GM21717 (cell line): ENCODE data around the gene EHF.
"Not testable (repeated sequence)": the region's sequence is repeated elsewhere in the genome, so short reads cannot be mapped to it uniquely, and the experiment has no call there.

Source experiments
- ATAC-seq: cut with Tn5 transposase; IDR thresholded peaks from one replicate; pipeline ENCODE4 v1.9.1; 2021; ENCODE audit warnings: mild to moderate bottlenecking, moderate library complexity; ENCODE audit not compliant: unreplicated experiment

The EHF gene

DNA sequence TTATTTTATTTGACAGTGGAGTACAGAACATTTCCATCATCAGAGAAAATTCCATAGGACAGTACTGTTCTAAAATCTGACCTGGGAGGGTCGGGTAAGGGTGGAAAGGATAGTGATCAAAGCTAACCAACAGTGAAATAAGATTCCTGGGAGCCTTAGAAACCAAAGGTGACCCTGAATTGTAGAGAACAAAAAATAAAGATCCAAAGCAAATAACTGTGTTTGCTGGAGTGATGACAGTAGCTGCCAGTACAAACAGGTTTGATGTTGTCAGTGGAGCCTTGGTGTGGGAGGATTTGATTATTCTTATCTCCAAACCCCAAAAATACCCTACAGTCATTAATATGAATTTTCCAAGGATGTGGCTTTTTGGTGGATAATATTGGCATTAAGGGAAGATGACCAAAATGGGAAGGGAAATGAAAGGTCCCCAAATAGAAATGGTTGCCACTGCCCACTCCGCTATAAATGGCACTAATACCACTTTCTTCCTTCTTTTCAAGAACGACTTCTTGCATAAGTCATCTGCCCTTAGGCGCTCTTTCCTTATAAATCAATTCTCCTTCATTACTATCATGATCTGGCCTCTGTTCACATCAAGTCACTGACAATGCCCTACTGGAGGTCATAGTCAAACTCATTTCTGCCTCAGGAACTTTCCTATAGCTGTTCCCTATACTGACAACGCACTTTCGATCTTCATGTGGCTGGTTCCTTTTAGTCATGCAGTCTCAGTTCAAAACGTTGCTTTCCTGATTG is 44.4 kb downstream of the EHF start:
- no peak for ATAC-seq

DNA sequence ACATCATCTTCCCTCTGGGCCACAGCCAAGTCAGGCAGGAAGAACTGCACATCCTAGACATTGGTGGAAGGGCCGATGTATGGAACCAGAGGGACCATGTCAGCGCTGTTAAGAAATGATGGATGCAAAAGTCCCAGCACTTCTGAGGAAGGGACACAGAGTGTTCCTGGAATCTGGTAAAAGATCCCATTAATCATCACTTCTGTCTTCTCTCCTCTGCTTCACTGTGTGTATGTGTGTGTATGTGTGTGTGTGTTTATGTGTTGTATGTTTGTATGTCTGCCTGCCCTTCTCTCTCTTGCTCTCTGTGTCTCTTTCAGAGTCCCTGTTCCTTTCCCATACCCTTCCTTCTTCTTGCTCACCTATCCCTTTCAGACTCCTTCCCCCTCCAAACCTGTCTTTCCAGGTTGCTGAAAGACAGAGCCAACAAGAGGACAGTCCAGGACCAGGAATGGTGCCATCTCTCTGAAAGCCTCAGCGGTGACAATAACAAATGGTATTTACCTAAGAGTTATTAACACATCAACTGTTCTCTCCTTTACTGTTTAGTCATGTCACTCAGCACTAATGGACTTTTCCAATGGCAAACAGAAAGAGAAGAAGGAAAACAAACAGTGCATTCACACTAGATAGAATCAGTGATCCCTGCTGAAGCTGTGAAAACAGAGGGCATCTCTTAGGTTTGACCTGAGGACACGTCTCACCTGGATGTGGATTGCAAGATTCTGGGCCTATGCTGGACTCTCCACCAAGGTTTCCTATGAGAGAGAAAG is 47.1 kb downstream of the EHF start:
- ATAC-seq, result no peak

DNA sequence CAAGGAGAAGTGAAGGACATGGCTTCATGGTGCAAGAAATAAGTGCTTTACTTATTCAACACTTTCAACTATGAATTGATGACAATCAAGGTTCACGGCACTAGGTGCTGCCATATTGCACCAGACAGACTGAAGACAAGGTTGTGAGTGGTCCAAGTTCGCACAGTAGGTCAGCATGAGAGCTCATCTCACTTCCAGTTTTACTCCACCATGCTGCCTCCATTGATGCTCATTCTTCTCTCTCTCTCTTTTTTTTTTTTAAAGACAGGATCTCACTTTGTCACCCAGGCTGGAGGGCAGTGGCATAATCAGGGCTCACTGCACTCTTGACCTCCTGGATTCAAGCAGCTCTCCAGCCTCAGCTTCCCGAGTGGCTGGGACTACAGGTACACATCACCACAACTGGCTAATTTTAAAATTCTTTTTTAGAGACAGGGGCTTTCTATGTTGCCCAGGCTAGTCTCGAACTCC is 47.7 kb downstream of the EHF start:
- ATAC-seq, result no peak

DNA sequence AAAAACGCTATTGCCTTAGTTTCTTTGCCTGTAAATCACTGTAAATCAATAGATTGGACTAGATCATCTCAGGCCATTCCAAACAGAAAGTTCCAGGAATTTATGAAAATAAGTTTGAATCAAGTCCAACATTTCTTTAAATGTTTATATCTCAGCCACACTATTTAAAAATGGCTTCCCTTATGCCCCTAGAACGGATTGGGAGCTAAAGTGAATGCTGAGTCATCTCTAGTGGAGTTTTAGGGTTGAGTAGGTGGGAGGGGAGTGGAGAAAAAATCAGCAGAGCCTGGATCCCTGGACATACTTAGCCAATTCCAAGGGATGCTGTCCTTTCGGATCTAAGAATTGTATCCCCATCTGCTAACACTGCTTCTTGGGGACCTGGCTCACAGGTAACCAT is 48.6 kb downstream of the EHF start:
- ATAC-seq, result no peak

DNA sequence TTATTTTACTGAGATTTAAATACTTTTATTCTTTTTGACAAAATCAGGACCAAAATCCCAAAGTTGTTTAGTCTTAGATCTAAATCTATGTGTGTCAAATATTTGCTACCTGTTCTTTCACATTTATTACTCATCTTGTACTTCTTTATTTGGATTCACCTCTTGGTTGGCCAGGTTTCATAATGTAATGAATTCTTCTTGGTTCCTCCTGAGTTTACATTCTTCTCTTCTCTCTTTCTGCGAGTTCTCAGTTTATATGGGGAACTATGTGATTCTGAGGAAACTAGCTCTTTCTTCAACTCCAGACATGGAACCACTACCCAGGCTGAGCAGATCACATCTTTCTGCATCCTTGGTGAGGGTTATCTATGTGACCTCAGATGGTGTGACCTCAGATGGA is 50.2 kb downstream of the EHF start:
- no peak for ATAC-seq

DNA sequence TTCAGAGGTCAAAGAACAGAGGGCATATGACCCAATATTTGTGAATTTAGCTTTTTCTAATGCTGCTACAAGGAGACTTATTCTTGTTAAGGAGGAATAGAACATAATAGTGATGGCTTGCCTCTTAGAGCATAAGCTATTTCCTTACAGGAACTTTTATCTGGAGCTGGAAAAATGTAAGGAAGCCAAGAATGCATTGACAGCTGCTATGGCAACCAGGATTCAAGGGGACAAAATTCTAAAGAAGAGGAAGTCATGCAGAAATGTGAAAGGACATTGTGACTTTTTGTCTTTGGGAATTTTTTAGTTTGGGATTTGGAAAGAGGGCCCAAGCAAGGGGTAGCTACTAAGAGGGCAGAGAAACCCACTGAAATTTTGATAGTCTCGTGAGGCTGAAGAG is 51.1 kb downstream of the EHF start:
- no peak for ATAC-seq

DNA sequence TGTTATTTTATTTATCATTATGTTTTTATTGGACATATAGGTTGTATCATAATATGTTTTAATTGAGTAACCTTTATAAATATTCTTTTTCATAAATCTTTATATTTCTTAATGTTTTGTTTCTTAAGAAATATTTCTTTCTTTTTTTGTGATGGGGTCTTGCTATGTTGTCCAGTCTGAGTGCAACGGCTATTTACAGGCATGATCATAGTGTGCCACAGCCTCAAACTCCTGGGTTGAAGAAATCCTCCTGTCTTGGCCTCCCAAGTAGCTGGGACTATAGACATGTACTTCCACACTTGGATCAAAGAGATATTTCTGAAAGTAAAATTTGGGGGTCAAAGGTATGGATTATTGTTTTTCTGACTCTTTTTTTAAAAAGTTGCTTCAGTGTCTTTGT is 53.1 kb downstream of the EHF start:
- ATAC-seq, result no peak

DNA sequence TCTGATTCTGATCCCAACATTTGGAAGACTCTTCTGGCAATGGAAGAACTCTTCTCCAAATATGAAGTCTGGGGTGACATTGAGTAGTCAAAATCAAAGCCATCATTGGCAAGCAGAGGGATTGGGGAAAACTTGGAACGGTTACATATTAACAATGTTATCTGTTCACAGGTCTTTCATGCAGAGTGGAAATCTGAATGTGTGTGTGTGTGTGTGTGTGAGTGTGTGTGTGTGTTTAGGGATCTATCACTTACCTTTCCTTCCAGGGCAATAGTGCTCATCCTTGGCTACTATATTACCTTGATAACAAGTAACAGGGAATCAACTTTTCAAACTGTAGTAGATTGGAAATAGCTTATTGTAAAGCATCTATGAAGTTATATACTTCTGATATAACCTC is 55.3 kb downstream of the EHF start:
- ATAC-seq, result no peak

DNA sequence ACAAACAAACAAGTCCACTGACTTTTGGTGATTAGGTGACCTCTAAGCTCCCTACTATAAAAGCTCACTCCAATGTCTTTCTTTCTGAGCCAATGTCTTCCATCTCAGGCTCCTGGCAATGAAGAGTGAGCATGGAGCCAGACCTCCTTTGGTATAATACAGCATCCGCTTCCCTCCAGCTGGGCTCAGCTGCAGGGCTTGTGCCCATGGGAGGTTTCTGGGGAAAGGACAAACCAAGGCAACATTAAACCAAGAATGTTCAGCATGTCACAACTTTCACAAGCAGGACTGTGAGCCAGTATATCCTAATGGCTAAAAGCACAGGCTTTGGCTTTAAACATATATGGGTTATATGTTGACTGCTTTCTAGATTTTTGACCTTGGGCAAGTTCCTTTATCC is 58.8 kb downstream of the EHF start:
- ATAC-seq, result no peak

DNA sequence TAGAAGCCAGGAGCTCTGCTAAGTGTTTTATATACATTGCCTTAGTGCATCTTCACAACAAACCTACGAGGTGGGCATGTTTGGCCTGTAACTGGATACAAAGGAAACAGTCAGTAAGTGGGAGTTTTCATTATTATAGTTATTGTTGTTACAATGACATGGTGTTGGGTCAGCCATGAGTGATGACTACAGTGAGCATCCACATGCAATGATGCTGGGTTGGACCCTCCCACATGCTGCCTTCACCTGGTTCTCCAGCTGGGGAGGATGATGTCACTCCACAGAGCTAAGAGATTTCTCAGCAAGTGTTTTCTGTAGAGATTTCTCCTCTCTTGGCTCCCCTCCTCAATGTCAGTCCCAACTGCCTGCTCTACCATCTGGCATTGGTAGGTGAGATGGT is 59.3 kb downstream of the EHF start:
- ATAC-seq, result no peak

DNA sequence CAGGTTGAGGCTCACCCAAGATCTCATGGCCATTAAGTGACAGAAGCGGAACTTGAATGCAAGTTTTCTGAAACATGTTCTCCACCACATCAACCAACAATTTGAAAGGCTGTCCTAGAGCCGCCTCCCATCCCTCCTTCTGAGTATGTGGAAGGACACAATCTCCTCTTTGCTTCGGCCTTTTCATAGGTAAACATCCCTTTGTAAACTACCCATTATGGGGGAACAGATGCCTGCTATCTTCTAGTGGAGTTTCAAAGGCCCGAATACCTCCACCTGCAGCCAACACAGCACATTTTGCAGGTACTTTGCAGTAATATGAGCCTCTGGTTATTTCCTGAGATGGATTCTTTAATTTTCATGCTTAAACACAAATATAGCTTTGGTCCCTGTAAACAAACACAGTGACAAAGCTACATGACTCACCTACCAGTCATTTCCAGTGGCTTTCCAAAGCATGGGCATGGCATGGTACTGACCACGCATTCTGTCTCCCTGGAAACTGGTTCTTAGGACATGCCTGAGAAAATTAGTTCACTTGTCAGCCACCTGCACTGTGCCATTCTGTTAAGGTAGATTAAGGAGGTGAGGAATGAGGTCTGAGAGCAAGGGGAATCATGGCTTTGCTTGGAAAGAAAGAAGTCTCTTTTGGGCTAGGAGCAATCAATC is 60.2 kb downstream of the EHF start:
- ATAC-seq, result no peak

DNA sequence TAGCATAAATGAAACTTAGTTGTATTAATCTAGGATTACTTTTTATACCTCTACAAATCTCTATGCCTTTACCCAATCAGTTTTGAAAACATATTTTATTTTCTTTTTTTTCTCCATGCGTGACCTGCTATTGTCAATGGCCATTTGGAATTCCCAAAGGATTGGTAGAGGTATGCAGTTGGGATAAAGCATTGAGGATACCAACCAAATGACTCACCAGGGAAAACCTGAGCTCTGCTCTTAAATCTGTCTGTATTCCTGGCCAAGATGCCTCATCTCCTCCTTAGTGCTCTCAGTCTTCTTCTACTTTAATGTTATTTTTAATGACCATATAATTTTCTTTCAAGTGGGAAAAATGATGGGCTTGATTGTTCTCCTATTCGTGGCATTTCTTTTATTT is 61.9 kb downstream of the EHF start:
- no peak for ATAC-seq

DNA sequence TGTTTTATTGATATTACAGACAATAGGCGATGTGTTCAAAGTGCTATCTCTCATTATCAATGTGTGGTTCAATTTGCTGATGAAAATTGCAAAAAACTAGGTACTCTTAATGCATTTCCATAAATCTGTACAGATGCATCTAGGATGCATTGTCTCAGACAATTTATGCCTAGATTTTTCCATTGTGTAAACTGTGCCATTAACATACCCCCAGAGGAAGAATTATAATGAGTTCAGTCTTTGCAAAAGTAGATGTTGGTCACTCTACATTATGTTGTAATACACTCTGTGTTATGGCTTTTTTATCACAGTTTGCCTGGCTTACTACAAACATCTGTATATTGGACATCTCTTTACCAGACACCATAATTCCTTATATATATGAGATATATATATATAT is 62.5 kb downstream of the EHF start:
- no peak for ATAC-seq

DNA sequence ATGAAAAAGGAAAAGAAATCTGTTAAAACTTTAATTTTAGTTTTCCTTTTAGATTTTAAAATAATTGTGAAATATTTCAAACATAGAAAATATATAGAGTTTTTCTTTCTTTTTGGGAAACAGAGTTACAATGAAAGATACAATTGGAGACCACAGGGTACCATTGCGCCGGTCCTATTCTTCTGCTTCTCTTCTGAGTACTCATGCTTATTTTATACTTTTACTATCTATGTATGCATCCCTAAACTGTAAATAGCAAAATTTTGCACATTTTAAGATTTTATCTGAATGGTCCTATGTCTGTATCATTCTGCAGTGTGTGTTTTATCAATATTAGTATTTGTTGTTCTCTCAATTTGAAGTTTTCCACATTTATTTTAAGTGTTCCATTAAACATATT is 65.0 kb downstream of the EHF start:
- ATAC-seq, result no peak

DNA sequence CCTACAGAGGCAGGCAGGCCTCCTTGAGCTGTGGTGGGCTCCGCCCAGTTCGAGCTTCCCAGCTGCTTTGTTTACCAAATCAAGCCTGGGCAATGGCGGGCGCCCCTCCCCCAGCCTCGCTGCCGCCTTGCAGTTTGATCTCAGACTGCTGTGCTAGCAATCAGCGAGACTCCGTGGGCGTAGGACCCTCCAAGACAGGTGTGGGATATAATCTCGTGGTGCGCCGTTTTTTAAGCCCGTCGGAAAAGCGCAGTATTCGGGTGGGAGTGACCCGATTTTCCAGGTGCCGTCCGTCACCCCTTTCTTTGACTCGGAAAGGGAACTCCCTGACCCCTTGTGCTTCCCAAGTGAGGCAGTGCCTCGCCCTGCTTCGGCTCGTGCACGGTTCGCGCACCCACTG is 71.4 kb downstream of the EHF start:
- not testable (repeated sequence) for ATAC-seq

DNA sequence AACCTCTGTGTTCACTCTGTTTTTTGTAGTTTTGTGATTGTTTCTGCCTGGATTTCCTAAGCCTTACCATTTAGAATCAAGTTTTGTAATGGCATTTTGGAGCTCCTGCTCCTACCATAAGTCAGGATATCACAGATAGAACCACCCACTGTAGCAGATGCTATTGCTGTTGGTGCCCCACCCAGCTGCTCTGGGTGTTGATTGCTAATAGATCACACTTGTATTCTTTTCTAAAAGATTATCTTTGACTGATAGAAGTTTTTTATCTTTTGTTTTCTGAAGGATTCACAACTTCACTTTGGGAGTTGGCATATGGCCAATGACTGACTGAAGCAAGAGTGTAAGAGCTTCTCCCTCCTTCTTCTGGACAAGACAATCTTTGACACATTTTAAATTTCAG is 76.0 kb downstream of the EHF start:
- ATAC-seq, result no peak

DNA sequence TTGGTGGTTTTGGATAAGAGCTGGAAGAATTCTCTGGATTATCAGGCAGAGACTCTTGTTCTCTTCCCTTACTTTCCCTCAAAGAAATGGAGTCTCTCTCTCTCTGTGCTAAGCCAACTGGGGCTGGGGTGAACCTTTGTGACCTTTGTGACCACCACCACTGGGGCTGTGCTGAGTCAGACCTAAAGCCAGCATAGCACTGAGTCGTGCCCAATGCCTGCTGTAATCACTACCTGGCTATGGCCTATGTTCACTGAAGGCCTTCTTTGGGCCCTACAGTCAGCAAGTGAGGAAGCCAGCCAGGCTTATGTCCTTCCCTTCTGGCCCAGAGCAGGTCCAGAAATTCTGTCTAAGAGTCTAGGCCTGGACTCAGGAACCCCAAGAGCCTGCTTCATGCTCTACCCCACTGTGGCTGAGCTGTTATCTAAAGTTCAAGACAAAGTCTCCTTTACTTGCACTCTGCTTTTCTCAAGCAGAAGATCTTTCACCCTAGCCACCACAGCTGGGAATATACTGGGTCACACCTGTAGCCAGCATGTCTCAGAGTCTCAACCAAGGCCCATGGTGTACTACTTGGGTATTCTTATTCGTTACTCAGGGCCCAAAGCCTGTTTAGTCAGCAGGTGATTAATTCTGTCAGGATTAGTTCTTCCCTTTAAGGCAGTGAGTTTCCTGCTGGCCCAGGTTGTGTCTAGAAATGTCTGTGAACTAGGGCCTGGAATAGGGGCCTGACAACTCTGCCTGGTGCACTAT is 86.0 kb downstream of the EHF start:
- no peak for ATAC-seq

DNA sequence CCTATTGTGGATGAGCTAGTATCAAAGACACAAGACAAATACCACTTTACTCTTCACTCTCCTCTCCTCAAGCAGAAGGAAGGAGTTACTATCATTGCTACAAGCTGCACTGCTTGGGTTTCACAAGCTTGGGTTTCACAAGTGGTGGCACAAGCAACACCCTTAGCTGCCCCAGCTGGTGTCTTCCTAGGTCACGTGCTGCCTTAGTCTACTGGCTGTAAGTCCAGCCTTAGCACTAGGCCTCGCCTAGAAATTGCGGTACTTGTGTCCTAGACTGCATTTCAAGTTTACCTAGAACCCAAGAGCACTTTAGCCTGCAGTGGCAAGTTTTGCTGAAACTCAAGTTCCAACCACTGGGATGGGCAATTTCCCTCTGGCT is 86.6 kb downstream of the EHF start:
- no peak for ATAC-seq
